GM19452 (cell line): ENCODE measurements around the gene ZSWIM8.

ENCODE experiments used
- ATAC-seq: cut with Tn5 transposase; IDR thresholded peaks from one replicate; pipeline ENCODE4 v1.9.1; 2021; ENCODE audit not compliant: unreplicated experiment

ZSWIM8 gene

DNA sequence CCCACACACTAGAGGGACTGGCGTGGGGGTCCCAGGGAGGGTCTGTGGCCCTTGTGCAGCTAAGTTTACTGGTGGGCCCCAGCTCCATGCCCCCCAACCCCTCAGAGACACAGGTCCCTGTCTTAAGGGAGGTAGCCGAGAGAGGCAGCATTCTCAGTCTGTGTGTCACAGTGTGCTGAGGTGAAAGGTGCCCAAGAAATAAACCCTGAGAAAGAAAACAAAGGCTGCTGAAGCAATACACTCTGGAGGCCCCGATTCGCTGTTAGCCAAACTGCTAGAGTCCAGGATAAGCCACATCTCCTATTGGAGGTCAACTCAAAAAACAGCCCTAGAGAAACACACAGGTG is 54.6 kb downstream of the ZSWIM8 start:
- ATAC-seq, result no peak

GRCh38 chr10:73840403-73841060 is 55.1 kb downstream of the ZSWIM8 start:
- ATAC-seq, result no peak

DNA sequence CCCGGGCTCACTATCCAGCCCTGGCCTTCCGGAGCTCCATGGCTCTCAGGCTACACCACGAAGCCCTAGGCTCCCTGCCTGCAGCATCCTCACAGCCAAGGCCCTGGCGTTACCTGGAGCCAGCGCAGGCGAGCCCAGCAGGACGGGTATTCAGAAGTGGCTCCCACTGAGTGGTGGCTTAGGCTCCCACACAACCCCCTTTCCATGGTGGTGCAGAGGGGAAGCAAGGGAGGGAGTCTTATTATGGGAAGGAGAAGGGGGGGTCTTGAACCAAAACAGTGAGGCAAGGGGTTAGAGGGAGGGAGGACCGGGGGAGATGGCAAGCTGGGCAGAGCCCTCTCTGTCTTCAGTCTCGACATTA is 55.6 kb downstream of the ZSWIM8 start:
- no peak for ATAC-seq

DNA sequence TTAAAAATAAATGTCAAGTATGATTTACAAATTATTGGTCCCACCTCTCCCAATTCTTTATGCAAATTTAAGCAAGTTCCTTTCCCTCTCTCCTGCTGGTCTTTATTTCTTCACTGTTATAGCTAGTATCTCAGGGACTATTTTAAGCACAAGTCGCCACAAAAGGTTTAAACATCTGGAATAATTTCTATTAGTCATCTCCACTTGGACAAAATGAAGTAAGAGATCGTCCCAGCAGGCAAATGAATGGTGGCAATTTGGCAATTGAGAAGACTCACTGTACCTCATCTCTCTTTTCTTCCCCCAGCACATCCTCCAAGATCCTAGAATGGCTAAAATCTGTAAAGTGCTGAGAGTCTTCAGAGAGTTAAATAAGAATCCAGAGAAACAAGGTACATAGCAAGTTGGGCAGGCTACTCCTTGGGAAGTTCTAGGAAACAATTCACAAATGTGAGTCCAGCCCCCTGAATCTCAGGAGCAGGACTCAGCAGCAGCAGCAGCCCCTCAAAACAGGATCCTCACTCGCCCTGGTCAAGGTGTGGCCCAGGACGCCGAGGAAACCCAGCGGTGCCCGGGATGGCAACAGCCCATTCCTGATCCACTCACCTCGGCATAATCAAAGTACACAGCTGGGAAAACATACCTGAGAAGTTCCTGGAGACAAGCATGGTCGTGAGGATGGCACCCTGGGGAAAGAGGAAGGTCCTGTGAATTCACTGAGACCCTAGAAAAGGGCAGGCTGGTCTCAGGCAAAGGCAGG is 56.3 kb downstream of the ZSWIM8 start:
- no peak for ATAC-seq

- ATAC-seq, result no peak
Measured at GRCh38 chr10:73842349-73842748, 56.9 kb downstream of the ZSWIM8 start.

DNA sequence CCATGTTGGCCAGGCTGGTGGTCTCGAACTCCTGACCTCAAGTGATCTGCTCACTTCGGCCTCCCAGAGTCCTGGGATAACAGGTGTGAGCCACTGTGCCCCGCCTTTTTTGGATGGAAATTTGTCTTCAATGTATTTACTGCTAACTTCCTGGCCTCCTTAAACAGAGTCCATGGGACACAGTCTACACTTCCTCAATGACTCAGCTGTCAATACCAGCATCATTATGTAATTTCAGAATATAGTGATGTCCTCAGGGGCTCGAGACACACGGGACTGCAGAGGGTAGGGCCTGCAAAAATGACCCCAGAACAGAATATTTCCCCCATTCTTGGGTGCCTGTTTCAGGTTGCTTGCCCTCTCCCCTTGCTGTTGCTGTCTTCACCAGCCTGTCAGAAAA is 57.9 kb downstream of the ZSWIM8 start:
- ATAC-seq, result no peak

- ATAC-seq, result no peak
Measured at GRCh38 chr10:73847031-73847430, 61.6 kb downstream of the ZSWIM8 start.

GRCh38 chr10:73848821-73849489 is 63.5 kb downstream of the ZSWIM8 start:
- peak; percentile 90 for ATAC-seq

DNA sequence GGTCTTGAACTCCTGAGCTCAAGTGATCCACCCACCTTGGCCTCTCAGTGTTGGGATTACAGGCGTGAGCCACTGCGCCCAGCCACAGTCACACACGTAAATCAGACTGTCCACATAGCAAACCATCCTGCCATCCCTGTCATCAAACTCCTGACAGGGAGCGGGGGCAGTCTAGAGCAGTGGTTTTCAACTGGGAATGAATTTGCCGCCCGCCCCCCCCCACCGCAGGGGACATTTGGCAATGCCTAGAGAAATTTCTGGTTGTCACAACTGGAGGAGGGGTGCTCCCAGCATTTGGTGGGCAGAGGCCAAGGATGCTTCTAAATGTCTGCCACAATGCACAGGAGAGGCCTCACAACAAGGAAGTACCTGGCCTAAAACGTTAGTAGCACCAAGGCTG is 64.8 kb downstream of the ZSWIM8 start:
- no peak for ATAC-seq

DNA sequence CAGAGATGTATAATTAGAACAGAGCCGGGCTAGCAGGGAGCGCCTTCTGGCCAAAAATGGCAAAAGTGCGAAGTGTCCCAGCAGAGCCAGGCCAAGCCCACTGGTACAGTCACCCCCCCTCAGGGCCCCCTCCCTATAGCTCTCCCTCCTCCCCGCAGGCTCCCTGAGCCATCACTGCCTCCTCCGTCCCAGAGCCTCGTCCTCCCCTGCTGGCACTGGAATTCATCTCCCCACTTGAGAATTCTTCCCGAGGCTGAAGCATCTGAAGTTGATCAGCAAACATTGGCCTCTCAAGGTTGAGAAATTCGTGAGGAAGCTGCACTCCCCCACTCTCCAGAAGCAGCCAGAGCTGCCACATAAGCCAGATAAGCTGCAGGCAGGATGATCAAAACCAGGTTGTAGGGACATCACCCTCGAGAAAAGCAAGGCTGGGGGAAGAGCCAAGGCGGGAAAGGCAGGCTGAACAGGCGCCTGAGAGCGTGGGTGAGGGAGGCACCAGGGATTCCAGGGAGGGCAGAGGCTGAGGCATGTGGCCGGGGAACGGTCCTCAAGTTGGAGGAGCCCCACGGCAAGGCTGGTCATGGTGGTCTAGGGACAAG is 65.6 kb downstream of the ZSWIM8 start:
- no peak for ATAC-seq
